Stimulated activated CD8-positive, alpha-beta memory T cell treated with anti-CD3 and anti-CD28 coated beads, Interleukin-12 subunit alpha, Interleukin-12 subunit beta, amount 100 ng/mL, for 4 hours (primary cell): ENCODE data around the gene TTBK1.

ENCODE experiments used
- DNase-seq: peaks from one replicate; pipeline ENCODE4 v3.0.0-alpha.2; 2020; ENCODE audit warnings: low read depth

TTBK1 gene

DNA sequence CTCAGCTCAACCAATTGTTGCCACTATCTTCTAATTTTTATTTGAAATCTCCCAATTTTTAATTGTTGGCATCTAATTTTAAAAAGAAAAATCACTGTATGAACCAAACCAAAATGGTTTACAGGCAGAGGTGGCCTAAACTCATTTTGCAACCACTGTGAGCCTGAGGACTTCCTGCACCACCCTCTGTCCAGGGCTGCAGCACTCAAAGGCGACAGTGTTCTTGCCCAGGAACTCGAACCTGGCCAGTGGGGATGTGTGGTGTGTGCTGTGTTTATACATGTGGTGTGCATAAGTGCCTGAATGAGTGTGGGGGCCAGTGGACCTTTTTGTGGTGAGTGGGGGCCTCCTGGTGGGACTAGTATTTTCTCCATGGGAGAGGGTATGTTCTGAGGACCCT, 30.4 kb downstream of the TTBK1 start:
- DNase-seq = no peak

DNA sequence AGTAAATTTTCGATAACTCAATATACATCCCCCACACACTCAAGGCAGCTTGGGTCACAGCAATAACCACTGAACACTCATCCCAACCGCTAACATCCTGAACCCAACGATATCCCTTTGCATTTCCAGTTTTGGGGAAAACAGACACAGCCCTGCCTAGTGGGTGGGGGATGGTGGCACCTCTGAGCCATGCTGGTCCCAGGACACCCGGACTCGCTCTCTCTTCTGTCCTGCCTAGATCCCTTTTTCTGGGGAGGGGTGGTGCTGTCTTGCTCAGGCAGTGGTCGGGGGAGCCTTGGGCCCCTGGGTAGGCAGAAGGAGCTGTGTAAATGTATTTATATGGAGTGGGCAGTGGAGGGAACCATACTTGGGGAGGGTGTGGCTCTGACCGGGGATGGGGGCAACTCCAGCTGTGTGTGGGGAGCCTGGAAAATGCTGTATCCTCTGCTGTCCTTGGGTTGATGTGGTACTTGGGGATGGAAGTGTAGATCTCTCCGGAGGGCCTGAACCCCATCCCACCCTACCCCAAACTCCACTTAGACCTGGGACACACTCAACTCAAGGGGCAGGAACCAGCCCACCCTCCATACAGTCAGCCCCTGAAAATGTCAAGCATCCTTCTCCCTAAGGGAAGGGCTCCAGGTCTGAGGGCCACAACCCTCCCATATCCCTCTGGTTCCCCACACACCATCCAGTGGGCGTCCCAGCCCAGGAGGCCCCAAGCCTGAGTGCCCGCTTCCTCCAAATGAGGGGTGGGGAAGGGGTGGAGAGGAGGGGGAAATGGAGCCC, 31.0 kb downstream of the TTBK1 start:
- no peak for DNase-seq

DNA sequence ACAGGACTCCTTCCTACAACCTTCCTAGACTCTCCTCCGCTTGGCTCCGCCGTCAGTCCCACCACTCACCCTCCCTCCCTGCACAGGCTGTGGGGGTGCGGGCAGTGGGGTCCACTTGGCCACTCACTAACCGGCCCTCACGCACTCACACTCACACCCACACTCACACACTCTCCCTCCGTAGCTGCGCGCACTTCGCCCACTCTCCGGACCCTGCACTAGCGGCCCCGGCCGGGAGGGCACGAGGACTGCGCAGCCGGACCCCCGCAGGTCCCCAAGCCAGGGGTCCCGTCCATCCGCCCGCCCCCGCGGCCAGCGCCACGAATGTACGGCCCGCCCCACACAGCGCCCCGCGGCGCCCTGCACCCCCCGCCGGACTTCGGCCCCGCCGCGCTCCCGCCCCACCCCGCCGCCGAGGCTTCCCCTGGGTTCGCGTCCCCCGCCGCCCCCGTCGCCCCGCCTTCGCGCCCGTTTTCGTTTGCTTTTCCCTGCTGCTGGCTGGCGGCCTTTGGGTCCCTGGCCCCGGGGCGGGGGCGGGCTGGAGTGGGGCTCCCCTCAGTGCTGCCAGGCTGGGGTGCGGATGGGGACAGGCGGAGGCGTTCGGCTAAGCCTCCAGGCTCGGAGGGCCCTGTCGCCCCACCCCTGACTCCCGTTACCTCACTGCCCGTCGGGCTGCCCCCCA, 31.8 kb downstream of the TTBK1 start:
- peak; percentile 14 for DNase-seq

DNA sequence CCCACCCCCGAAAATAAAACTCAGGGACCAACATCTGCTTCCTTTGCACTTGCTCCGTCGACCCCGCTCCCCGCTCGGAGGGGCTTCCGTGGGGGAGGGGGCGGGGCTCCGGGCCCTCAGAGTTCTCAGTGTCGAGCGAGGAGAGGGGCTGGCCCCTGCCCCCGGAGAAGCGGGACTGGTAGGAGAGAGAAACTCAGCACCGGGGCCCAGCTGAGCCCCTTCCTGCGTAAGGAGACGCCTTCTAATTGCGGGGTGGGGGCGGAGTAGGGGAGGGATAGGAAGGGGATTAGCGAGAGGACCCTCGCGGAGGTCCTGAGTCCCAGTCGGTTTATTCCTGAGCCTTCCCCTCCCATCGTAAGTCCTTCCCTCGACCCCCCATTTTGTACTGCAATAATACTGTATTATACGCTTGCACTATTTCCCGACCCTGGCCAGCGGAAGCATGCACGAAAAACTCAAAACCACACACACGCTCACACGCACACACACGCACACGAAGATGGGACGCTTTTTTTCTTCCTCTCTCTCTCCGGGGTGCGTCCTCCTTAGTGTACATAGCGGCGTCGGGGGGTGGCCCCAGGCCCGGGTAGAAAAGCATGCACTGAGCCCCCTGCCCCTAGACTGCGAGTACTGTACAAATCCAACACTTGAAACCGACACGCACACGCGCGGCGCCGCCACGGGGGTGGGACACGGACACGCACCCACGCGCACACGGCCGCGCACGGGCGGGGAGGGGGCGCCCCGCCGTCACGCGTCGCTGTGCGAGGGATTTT, 32.7 kb downstream of the TTBK1 start:
- no peak for DNase-seq

DNA sequence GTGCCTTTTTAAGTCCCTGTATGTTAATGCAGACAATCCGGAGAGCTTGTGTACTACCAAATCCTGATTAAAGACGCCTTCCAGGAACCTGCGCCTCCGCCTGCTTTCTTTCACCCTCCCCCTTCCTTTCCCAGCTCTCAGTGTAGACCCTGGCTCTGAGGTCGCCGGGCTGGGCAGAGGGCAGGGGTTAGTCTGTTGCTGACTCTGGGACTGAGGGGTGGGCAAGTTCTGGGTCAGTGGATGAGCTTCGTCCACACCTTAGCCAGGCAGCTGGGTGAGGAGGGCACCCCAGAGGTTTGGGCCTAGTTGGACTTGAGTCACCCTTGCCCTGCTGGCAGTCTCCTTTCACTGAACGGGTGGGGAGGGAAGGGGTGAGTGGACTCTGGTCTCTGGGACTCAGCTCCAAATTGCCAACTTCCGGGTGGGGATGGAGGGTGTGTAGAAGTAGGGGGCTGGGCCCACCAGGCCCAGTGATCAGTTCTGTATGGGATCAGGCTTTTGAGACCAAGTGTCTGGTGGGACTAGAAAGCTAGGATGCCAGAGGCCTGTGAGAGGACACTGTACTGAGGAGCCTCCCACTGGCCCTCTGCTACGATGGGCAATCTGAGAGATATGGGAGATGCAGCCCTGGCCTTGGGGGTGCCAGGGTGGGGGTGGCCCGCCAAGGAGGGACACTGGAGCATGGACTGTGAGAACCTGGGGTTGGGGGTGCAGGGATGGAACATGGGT, 33.5 kb downstream of the TTBK1 start:
- no peak for DNase-seq

DNA sequence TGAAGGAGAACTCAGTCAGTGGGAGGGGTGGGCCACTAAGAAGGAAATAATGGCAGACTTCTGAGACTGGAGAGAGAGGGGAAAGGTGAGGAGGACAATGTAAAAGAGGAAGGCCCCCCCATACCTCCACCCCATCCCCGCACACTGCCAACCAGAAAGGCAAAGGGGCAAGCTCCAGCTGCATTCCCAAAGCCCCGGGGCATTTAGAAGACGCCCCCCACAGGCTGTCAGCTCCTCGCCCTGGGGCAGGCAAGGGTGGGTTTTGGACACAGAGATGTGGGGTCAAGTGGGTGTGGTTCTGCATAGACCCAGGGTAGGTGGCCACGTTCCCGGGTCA, 34.0 kb downstream of the TTBK1 start:
- DNase-seq = no peak

DNA sequence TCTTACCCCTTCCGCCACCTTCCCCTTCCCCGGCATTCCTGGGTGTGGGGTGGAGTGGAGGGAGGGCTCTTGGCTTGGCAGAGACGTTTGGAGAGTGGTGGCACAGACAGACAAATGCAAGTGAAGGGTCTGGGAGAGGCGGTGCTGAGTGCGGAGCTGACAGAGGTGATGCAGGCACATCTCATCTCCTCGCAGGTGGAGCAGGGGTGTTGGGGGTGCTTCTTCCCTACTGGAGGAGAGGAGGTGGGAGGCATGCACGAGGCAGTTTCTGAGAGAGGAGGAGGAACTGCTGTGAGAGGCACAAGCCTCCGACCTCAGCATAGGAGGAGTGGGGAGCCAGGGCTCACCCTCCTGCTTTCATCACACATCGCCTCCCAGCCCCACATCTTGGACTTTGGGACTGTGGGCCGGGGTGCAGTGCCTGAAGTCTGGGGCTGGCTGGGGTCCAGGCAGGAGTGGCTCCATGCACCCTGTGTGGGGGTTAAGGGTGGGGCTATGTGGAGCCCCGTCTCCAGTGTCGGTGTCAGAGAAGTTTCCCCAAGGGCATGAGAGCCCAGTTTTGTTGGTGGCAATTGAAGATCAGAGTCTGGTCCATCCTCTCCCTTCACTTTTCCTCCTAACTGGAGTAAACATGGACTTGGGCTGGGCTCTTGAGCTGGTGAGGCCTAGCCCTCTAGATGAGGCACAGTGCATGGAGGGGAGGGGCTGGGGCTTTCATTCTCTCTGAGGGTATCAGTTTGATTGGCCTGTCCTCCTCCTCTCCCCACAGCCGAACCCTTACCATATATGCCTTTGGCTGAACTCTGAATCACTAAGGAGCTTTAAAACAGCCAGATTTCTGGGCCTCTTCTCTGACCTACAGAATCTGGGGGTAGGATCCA, 34.6 kb downstream of the TTBK1 start:
- DNase-seq = no peak

DNA sequence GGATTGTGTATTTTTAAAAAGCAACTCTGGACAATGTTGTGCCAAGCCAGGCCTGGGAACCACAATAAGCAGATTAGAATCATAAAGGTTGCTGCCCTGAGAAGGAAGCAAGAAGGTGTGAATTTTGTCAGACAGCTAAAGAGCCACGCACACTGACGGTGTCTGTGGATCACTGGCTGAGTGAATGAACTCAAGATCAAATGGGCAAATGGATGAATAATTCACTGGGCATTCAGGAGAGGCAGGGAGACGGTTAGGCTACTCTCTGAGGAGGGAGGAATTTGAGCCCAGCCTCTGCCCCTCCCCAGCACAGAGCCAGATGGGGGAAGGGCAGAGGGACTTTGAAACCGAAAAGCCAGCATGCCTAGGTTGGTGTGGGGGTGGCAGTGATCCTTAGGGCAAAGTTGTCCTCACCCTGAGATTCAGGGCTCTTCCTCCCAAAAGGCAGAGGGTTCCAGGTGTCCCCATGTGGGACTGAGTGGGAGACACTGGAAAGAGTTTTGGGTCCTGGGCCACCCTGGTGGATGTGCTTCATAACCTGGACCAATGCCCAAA, 35.3 kb downstream of the TTBK1 start:
- DNase-seq = no peak

DNA sequence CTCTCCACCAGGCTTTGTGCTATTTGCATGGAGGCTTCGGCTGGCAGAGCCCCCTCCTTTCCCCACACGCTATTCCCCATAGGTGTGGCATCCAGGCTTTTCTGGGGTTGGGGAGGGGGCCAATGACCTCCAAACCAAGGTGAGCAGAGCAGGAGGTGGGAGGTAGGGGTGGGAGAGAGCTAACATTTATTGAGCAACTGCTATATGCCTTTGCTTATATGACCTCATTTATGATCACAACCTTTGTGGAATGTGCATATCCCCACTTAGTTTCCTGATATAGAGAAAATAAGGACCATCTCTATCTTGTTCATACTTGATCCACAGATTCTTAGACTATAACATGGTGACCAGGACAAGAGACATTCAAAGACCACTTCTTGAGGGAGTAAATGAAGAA, 37.0 kb downstream of the TTBK1 start:
- no peak for DNase-seq

DNA sequence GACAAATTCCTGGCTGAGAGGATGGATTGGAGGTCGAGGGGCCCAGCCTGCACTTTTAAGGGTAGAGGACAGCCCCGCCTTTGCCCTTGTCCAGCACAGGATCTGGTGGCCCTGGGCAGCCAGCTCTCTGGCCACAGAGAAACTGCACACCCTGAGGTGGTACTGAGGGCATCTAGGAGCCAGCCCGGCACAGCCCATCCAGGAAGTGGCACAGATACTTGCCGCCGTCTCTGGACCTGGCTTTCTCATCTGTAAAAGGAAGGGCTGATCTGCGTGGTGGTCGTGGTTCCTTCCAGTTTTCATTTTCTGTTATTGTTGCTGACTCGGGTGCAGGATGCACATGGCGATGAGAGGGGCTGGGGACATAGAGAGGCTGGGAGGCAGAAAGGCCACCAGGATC, 38.8 kb downstream of the TTBK1 start:
- DNase-seq = no peak

DNA sequence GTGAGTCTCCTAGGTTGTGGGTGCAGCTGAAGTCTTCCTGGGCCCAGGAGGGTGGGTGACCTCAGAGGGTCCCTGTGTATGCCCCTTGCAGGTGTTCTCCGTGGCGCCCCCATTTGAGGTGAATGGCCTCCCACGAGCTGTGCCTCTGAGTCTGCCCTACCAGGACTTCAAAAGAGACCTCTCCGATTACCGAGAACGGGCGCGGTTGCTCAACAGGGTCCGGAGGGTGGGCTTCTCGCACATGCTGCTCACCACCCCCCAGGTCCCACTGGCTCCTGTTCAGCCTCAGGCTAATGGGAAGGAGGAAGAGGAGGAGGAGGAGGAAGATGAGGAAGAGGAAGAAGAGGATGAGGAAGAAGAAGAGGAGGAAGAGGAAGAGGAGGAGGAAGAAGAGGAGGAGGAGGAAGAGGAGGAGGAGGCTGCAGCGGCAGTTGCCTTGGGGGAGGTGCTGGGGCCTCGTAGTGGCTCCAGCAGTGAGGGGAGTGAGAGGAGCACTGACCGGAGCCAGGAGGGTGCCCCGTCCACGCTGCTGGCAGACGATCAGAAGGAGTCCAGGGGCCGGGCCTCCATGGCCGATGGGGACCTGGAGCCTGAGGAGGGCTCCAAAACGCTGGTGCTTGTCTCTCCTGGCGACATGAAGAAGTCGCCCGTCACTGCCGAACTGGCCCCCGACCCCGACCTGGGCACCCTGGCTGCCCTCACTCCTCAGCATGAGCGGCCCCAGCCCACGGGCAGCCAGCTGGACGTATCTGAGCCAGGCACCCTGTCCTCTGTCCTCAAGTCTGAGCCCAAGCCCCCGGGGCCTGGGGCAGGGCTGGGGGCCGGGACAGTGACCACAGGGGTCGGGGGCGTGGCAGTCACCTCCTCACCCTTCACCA, 39.6 kb downstream of the TTBK1 start:
- no peak for DNase-seq

DNA sequence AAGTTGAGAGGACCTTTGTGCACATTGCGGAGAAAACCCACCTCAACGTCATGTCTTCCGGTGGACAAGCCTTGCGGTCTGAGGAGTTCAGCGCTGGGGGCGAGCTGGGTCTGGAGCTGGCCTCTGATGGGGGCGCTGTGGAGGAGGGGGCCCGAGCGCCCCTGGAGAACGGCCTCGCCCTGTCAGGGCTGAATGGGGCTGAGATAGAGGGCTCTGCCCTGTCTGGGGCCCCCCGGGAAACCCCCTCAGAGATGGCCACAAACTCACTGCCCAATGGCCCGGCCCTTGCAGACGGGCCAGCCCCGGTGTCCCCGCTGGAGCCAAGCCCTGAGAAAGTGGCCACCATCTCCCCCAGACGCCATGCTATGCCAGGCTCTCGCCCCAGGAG, 40.2 kb downstream of the TTBK1 start:
- DNase-seq = no peak

DNA sequence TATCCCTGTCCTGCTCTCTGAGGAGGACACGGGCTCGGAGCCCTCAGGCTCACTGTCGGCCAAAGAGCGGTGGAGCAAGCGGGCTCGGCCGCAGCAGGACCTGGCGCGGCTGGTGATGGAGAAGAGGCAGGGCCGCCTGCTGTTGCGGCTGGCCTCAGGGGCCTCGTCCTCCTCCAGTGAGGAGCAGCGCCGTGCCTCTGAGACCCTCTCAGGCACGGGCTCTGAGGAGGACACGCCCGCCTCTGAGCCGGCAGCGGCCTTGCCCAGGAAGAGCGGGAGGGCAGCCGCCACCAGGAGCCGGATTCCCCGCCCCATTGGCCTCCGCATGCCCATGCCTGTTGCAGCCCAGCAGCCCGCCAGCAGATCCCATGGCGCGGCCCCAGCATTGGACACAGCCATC, 40.6 kb downstream of the TTBK1 start:
- DNase-seq = no peak

DNA sequence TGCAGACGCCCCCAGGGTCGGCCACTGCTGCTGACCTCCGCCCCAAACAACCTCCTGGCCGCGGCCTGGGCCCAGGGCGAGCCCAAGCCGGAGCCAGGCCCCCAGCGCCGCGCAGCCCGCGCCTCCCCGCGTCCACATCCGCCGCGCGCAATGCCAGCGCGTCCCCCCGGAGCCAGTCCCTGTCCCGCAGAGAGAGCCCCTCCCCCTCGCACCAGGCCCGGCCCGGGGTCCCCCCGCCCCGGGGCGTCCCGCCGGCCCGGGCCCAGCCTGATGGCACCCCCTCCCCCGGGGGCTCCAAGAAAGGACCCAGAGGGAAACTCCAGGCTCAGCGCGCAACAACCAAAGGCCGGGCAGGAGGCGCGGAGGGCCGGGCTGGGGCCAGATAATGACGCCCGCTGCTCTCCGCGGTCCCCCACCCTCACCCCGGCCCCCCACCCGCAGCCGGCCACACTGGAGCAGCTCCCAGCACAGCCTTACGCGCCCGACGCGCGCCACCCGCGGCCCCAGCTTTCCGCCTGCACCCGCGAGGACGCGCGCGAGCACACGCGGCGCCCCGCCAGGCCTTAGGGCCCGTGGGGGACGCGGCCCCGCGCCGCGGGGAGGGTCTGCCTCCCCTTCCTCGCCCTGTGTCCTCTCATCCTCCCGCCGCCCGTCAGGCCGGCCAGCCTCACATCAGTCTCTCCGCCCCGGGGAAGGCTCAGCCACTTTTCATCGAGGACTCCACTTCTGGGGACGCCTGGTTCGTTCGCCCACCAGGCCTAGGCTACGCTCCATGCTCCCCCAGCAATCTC, 41.9 kb downstream of the TTBK1 start:
- DNase-seq = no peak

DNA sequence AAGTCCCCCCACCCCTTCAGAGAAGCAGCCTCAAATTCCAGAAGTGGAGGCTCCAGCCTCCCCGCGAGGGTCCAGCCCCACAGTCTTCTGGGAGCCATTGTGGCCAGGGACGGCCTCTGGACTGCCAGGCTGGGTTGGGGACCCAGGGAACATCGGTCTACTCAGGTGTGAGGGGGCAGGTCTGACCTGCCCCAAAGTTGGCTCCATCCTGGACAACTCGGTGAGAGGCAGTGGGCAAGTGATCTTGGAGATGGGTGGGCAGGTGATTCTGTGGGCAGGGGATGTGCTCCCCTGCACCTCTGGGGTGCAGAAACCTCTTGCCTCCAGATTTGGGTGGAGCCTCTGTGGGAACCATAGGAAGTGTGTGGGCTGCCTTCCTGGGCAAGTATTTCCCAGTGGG, 42.6 kb downstream of the TTBK1 start:
- no peak for DNase-seq

DNA sequence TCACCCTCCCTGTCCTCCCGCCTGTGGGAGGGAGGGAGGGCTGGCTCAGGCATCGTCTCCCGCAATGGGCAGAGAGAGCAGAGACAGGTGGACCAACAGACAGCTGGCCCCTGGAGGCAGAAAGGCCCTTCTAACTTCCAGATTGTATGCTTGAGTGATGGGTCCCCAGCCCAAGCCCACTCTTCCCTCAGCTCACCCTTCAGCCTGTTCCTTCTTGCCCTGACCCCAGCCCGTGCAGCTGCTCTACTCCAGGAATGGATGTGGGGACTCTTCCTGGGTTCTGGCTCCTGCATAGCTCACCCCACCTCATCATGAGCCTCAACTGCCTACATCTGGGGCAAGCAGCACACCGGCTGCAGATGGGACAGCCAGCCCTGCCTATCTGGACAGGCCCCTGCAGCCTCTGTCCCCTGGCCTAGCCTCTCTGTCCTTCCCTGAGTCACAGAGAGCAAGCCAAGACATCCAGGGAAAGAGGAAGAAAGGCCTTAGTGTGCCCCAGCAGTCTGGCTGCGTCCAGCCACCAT, 43.2 kb downstream of the TTBK1 start:
- no peak for DNase-seq

DNA sequence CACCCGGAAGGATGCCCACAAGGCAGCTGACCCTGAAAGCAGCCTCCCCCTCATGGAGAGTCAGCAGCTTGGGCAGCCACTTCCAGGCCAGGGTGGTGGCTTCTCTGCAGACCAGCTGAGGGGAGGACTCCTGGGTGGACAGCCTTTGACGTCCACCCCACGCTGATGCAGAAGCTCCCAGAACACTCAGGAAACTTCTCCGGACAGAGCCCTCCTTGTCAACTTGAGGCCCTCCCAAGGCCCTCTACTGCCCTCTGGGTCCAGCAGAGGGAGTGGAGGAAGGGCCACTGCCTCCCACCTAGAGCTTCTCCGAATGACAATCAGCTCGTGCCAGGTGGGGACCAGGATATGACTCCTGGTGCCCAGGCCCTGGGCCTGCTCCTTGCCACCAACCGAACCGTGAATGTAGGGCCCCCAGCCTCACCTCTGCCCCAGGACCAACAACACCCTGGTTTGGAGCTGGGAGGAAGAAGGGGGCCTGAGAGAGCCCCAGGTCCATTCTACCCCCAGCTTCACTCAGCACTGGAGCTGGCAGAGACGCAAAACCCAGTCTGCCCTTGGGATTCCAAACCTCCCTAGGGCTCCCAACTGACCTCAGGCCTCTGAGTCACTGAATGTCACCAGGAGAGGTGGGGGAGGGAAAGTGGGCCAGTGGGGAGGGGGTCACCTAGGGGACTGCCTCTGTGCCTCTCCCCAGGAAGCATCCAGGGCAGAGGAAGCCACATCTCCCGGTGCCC, 43.9 kb downstream of the TTBK1 start:
- no peak for DNase-seq
